Astrocyte (in vitro differentiated cells and primary cell): ENCODE data around the gene SGCA.

Source experiments
- CTCF ChIP-seq: IDR thresholded peaks from 2 replicates; pipeline ENCODE4 v1.5.1; 2011; ENCODE audit warnings: low read depth, mild to moderate bottlenecking, inconsistent platforms, low read length, moderate library complexity; ENCODE audit not compliant: insufficient read depth
- EZH2 ChIP-seq: IDR thresholded peaks from 2 replicates; pipeline ENCODE4 v1.6.1; 2012; ENCODE audit warnings: mild to moderate bottlenecking, low read length, inconsistent platforms; ENCODE audit not compliant: insufficient read depth

GRCh38 chr17:50219342-50219741 is 53.5 kb downstream of the SGCA start:
- TF ChIP-seq CTCF (no peak), EZH2 (no peak)
